HepG2 (cell line): ENCODE measurements around the gene CRYZL1. TPM values are rescaled to one million over a fixed set of nuclear protein-coding genes. Genes with fewer than 3 reads are reported as not detected.

ENCODE experiments used
- CREBL2 ChIP-seq: sonication (generic); formaldehyde crosslinking; IDR thresholded peaks from 2 replicates; pipeline ENCODE4 v1.8.1; 2023; ENCODE audit warnings: missing genetic modification reagents, mild to moderate bottlenecking, borderline replicate concordance
- ERF ChIP-seq: IDR thresholded peaks from 2 replicates; pipeline ENCODE4 v1.6.1; 2018; ENCODE audit warnings: missing biosample characterization, missing genetic modification reagents
- ETS1 ChIP-seq: sonication (generic); formaldehyde crosslinking; IDR thresholded peaks from 2 replicates; pipeline ENCODE4 v1.4.0; 2020; ENCODE audit warnings: missing genetic modification reagents
- FOSL2 ChIP-seq: sonication (generic); formaldehyde crosslinking; IDR thresholded peaks from 2 replicates; pipeline ENCODE4 v1.4.0; 2020; ENCODE audit warnings: missing genetic modification reagents
- HDAC1 ChIP-seq: sonication (generic); formaldehyde crosslinking; IDR thresholded peaks from 2 replicates; pipeline ENCODE4 v1.5.1; 2020; ENCODE audit warnings: mild to moderate bottlenecking, missing genetic modification reagents
- LBX2 ChIP-seq: sonication (generic); formaldehyde crosslinking; IDR thresholded peaks from 2 replicates; pipeline ENCODE4 v1.5.0; 2020; ENCODE audit warnings: missing genetic modification reagents, mild to moderate bottlenecking, borderline replicate concordance
- PBX3 ChIP-seq: sonication (generic); formaldehyde crosslinking; IDR thresholded peaks from 2 replicates; pipeline ENCODE4 v1.8.1; 2023; ENCODE audit warnings: missing genetic modification reagents, inconsistent platforms, borderline replicate concordance
- PHF5A ChIP-seq: IDR thresholded peaks from one replicate; pipeline ENCODE4 v1.6.1; 2018; ENCODE audit warnings: low read depth, missing genetic modification reagents; ENCODE audit not compliant: unreplicated experiment
- POLR2AphosphoS2 ChIP-seq: IDR thresholded peaks from 2 replicates; pipeline ENCODE4 v1.6.1; 2011; ENCODE audit warnings: low read depth, low read length, improper control_type of control experiment
- RAD21 ChIP-seq: fragments of 450-650 bp; formaldehyde crosslinking; IDR thresholded peaks from 2 replicates; pipeline ENCODE4 v1.5.0; 2020; ENCODE audit warnings: mild to moderate bottlenecking
- SPEN ChIP-seq: sonication (generic); formaldehyde crosslinking; IDR thresholded peaks from 2 replicates; pipeline ENCODE4 v1.5.1; 2020; ENCODE audit warnings: low read depth, mild to moderate bottlenecking, missing genetic modification reagents
- TARDBP ChIP-seq: sonication (generic); formaldehyde crosslinking; IDR thresholded peaks from 2 replicates; pipeline ENCODE4 v1.8.0; 2022; ENCODE audit warnings: mild to moderate bottlenecking, missing genetic modification reagents
- THAP7 ChIP-seq: sonication (generic); formaldehyde crosslinking; IDR thresholded peaks from 2 replicates; pipeline ENCODE4 v1.8.1; 2023; ENCODE audit warnings: mild to moderate bottlenecking, missing genetic modification reagents
- ZFP1 ChIP-seq: IDR thresholded peaks from 2 replicates; pipeline ENCODE4 v1.6.1; 2016
- ZFP41 ChIP-seq: sonication (generic); formaldehyde crosslinking; IDR thresholded peaks from 2 replicates; pipeline ENCODE4 v1.4.0; 2020; ENCODE audit warnings: mild to moderate bottlenecking, missing genetic modification reagents, borderline replicate concordance
- ZFP90 ChIP-seq: sonication (generic); formaldehyde crosslinking; IDR thresholded peaks from 2 replicates; pipeline ENCODE4 v1.8.0; 2022; ENCODE audit warnings: missing genetic modification reagents, mild to moderate bottlenecking, inconsistent platforms, borderline replicate concordance
- ZNF224 ChIP-seq: sonication (generic); formaldehyde crosslinking; IDR thresholded peaks from 2 replicates; pipeline ENCODE4 v1.5.0; 2020; ENCODE audit warnings: mild to moderate bottlenecking, missing genetic modification reagents
- ZNF263 ChIP-seq: sonication (generic); formaldehyde crosslinking; IDR thresholded peaks from 2 replicates; pipeline ENCODE4 v1.4.0; 2020; ENCODE audit warnings: missing genetic modification reagents
- ZNF33A ChIP-seq: sonication (generic); formaldehyde crosslinking; IDR thresholded peaks from 2 replicates; pipeline ENCODE4 v1.5.1; 2020; ENCODE audit warnings: missing genetic modification reagents, mild to moderate bottlenecking, moderate library complexity, borderline replicate concordance
- ZNF672 ChIP-seq: sonication (generic); formaldehyde crosslinking; IDR thresholded peaks from 2 replicates; pipeline ENCODE4 v1.8.1; 2022; ENCODE audit warnings: missing genetic modification reagents
- ZNF710 ChIP-seq: sonication (generic); formaldehyde crosslinking; IDR thresholded peaks from 2 replicates; pipeline ENCODE4 v1.5.0; 2020; ENCODE audit warnings: mild to moderate bottlenecking, missing genetic modification reagents, borderline replicate concordance
- ZNF792 ChIP-seq: IDR thresholded peaks from 2 replicates; pipeline ENCODE4 v1.6.1; 2016
- ZSCAN12 ChIP-seq: sonication (generic); formaldehyde crosslinking; IDR thresholded peaks from 2 replicates; pipeline ENCODE4 v1.9.0; 2021; ENCODE audit warnings: mild to moderate bottlenecking, missing genetic modification reagents
- polyA plus RNA-seq, 8 experiments: library from polyadenylated mRNA; depleted of rRNA in 3 of 8; stranded (reverse) in 7 of 8; unstranded in 1 of 8; fragments of >200 nt; fragmentation: Illumina TruSeq in 4 of 8; extraction: Trizol in 4 of 8; gene quantifications; 2 replicates each; pipeline versions ENCODE4 v1.2.1 to v1.2.3, GENCODE V29; 2011 to 2016; ENCODE audit warnings: low read depth in 4 of 8, missing spikeins in 1 of 8, mixed read lengths in 1 of 8; ENCODE audit not compliant: insufficient read depth in 1 of 8
- total RNA-seq, 5 experiments: library from RNA; depleted of rRNA; stranded (reverse); fragments of >200 nt; fragmentation: Illumina TruSeq; extraction: Trizol; gene quantifications; 2 replicates each; pipeline ENCODE4 v1.2.3, GENCODE V29; 2016; ENCODE audit warnings: low read depth in 1 of 5

CRYZL1 gene
- total and polyA plus RNA-seq, 2 of the 13 experiments (the other 11 are each of a cell fraction or from before 2014, with no cell fraction given): 20.3 to 27.7 TPM

GRCh38 chr21:33541756-33542639 lies 99.5 kb downstream of the CRYZL1 start, which contains the start of gene GART (continued):
- TF ChIP-seq CREBL2 (CRISPR knock-in tag): no peak
- no peak; the same call in 1 of the 2 replicates for TF ChIP-seq ZNF792 (CRISPR knock-in tag)
- peak; percentile 93; the same call in 1 of the 2 replicates for TF ChIP-seq ZNF33A (CRISPR knock-in tag)
- 0 out of 2 replicates have a peak, but pooled peaks have one; percentile 37 for TF ChIP-seq ETS1 (CRISPR knock-in tag)
- peak; percentile 23; the same call in 1 of the 2 replicates for TF ChIP-seq POLR2AphosphoS2
- TF ChIP-seq ZNF263 (CRISPR knock-in tag): peak; percentile 51; the same call in 1 of the 2 replicates
- no peak for TF ChIP-seq ZNF672 (CRISPR knock-in tag)
- TF ChIP-seq ZNF710 (CRISPR knock-in tag): peak; percentile 41; the same call in 1 of the 2 replicates
- peak; percentile 32; the same call in 1 of the 2 replicates for TF ChIP-seq ZFP90
- TF ChIP-seq TARDBP (CRISPR knock-in tag): no peak
- TF ChIP-seq ERF: no peak; the same call in 1 of the 2 replicates
- TF ChIP-seq ZFP1 (CRISPR knock-in tag): no peak
- peak; percentile 57 for TF ChIP-seq SPEN (CRISPR knock-in tag)
- 0 out of 2 replicates have a peak, but pooled peaks have one; percentile 64 for TF ChIP-seq PBX3 (CRISPR knock-in tag)
- no peak for TF ChIP-seq THAP7 (CRISPR knock-in tag)
- no peak for TF ChIP-seq LBX2
- 0 out of 2 replicates have a peak, but pooled peaks have one; percentile 26 for TF ChIP-seq ZFP41 (CRISPR knock-in tag)
- TF ChIP-seq PHF5A (CRISPR knock-in tag): no peak
- no peak for TF ChIP-seq ZSCAN12 (CRISPR knock-in tag)
- peak; percentile 63; the same call in 1 of the 2 replicates for TF ChIP-seq ZNF224 (CRISPR knock-in tag)
- TF ChIP-seq HDAC1 (CRISPR knock-in tag): peak; percentile 89
- TF ChIP-seq FOSL2 (CRISPR knock-in tag): no peak
- TF ChIP-seq RAD21 (CRISPR knock-in tag): 0 out of 2 replicates have a peak, but pooled peaks have one; percentile 17
